ENCODE data around the gene KRTAP10-4.
A peak's percentile ranks its signal among the peaks of the same experiment; 100 is the strongest.
"Not testable (repeated sequence)": the region's sequence is repeated elsewhere in the genome, so short reads cannot be mapped to it uniquely, and the experiment has no call there.

Gene KRTAP10-4

GRCh38 chr21:44600118-44600978, 26.8 kb downstream of the KRTAP10-4 start, which contains the start of gene KRTAP10-7:
KRTAP10-7 (plus strand) TSS chr21:44600597; CDS start chr21:44600622, 25 bp downstream.
- DNase-seq = not testable (repeated sequence)

- DNase-seq = not testable (repeated sequence)
Observed at GRCh38 chr21:44601091-44601490, 27.6 kb downstream of the KRTAP10-4 start.

GRCh38 chr21:44601596-44602462, 28.3 kb downstream of the KRTAP10-4 start:
- no peak for DNase-seq

- no peak for DNase-seq
Observed at GRCh38 chr21:44602463-44602850, 28.9 kb downstream of the KRTAP10-4 start.

DNA sequence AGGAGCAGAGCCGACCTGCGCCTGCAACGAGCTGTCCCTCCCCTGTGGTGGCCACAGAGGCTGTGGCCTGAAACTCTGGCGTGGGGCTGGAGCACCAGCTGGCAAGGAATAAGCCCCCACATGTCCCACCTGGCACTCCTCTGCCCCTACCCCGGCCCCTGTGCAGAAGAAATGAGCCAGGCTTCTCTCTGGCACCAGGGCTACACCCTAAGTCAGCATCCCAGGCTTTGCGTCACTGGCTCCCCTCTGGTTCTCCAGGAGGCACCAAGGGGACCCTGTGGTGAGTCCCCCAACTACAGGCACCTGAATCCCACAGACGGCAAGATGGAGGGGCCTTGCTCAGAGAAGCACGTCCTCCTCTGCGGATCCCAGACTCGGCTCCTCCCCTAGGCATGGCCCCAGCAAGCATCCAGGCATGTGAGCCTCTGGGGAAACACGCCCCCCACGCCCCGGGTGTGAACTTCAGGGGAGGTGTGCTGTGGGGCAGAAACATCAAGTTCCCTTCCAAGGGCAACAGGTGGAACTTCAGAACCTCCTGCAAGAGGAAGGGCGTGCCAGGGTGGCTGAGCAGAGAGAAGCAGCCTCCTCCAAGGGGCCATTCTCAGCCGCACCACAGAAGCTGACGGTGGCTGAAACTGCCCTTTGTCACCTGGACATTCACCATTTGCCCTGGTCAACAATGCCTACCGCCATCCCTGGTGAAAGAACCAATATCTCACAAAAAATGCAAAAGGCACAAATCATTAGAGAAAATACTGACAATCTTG, 29.8 kb downstream of the KRTAP10-4 start:
- no peak for DNase-seq

DNA sequence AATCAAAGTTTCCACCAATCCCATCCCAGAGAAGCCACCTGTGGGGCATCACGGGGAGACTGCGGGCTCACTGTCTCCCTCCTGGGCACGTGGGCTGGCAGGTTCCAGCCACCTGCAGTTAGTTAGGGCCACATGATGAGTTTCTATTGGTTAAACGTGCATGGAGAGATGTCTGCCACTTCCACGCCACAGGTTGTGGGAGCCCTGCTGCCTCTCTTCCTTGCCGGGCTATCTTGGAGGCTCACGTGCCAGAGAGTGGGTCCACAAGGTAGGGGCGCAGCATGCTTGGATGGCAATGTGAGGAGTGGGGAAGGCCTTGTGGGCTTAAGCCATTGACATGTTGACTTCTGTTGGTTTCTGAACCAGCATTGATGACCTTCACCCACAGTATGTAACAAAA, 30.4 kb downstream of the KRTAP10-4 start:
- DNase-seq = no peak

GRCh38 chr21:44606495-44606894, 33.0 kb downstream of the KRTAP10-4 start:
- no peak for DNase-seq

DNA sequence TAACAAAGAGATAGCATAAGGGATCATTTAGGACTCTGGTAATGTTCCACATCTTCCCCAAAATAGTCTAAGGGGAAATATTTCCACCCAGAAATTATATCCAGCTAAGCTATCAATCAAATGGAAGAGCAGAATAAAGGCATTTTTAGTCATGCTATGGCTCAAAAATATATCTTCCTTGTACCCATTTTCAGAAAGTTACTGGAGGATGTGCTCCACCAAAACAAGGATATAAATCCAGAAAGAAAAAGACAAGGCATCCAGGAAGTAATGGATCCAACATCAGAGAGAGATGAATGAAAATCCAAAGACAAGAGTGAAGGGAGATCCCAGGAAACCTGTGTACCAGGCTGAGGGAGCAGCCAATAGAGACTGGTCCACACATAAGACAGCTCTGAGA, 35.7 kb downstream of the KRTAP10-4 start:
- no peak for DNase-seq

DNA sequence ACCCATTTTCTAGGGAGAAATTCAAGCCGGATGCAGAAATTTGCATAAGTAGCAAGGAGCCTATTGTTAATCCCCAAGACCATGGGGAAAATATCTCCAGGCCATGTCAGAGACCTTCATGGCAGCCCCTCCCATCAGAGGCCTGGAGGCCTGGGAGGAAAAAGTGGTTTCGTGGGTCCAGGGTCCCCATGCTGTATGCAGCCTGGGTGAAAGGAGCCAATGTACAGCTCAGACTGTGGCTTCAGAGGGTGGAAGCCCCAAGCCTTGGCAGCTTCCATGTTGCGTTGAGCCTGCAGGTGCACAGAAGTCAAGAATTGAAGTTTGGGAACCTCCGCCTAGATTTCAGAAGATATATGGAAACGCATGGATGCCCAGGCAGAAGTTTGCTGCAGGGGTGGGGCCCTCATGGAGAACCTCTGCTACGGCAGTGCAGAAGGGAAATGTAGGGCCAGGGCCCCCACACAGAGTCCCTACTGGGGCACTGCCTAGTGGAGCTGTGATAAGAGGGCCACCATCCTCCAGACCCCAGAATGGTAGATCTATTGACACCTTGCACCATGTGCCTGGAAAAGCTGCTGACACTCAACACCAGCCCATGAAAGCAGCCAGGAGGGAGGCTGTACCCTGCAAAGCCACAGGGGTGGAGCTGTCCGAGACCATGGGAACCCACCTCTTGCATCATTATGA, 36.8 kb downstream of the KRTAP10-4 start:
- DNase-seq = not testable (repeated sequence)

DNA sequence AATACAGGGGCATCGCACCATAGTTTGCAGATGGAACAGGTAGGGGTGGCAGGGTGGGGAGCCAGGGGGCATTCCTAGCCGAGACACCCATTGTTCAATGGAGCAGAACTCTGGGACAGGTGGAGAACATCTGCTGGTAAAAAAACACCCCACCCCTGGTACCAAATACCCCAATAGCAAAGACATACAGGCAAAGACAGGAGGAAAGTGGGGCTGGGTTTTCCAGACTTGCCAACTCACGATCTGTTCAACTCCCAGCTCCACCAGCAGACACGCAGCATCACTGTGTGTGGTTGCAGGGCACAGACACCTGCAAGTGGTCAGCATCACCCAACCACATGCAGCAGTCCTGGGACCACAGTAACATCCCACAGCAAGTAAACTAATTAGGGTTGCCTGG, 38.0 kb downstream of the KRTAP10-4 start:
- DNase-seq = no peak

- DNase-seq = no peak
Observed at GRCh38 chr21:44612029-44612486, 38.5 kb downstream of the KRTAP10-4 start, which contains the start of gene KRTAP10-8. KRTAP10-8 (plus strand) TSS chr21:44612079; CDS start chr21:44612101, 22 bp downstream.

GRCh38 chr21:44612669-44613229, 39.2 kb downstream of the KRTAP10-4 start:
- DNase-seq = no peak

- DNase-seq = no peak
Observed at GRCh38 chr21:44613386-44614155, 40.0 kb downstream of the KRTAP10-4 start.

GRCh38 chr21:44614161-44614631, 40.7 kb downstream of the KRTAP10-4 start:
- no peak for DNase-seq

GRCh38 chr21:44614961-44615391, 41.4 kb downstream of the KRTAP10-4 start:
- DNase-seq = no peak

- DNase-seq = no peak
Observed at GRCh38 chr21:44615466-44615865, 41.9 kb downstream of the KRTAP10-4 start.

DNA sequence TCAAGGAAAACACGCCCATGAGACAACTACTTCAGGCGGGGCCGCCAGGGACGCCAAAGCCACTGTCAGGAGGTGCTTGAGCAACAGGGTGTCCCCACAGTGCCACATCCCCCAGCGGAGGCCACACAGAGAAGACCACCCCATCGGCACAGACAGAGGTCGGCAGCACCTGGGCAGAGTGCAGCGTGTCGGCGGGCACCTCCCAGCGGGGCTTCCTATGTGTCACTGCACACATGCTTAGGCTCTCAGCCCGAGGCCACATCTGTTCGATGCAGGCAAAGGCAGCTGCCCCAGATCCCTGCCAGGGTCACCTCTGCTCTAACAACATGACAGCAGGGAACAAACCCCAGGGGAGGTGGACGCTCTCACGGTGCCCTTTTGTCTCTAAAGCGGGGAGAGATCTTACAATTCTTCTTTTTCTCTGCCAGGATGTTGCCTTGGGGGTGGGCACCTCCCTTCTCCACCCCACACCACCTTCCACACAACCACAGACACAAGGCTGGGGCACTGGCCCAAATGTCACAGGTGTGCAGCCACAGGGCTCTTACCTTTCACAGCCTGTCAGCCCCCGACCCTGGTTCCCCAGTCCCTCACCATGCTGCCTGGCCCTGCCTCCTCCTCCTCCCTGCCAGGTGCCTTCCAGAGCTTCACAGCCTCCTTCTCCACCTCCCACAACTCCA, 42.5 kb downstream of the KRTAP10-4 start:
- DNase-seq = no peak

GRCh38 chr21:44616591-44616926, 43.0 kb downstream of the KRTAP10-4 start:
- DNase-seq = no peak

GRCh38 chr21:44617071-44617501, 43.6 kb downstream of the KRTAP10-4 start:
- no peak for DNase-seq

DNA sequence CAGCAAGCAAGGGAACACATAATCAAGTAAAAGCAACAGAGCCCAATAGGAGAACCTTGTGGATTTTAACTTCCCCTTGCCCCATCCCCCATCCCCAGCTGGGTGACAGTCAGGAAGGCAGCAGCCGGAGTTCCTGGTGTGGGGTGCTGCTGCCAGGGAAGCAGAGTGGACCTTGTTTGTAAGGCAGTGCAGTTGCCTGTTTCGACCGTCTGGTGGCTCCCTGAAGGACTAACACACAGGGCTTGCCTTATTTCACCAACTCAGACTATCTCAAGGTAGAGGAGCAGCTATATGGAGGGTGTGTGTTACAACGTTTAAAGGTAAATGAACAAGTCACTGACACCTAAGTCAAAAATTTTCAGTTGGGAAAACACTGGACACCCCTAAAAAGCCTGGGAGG, 45.0 kb downstream of the KRTAP10-4 start:
- DNase-seq = peak in 1 of 2 donors; percentile 8
